Globus pallidus (tissue), 1 donor: ENCODE data around the gene RNF111.
"Not testable (repeated sequence)": the region's sequence is repeated elsewhere in the genome, so short reads cannot be mapped to it uniquely, and the experiment has no call there.

Experiments
- DNase-seq: peaks from one replicate; pipeline ENCODE4 v3.0.0-alpha.2; 2015; ENCODE audit warnings: low spot score

Gene RNF111

GRCh38 chr15:59000251-59000650 is 12.8 kb downstream of the RNF111 start:
- not testable (repeated sequence) for DNase-seq

- DNase-seq, result no peak
Observed at GRCh38 chr15:59001946-59002345, 14.5 kb downstream of the RNF111 start.

- DNase-seq, result no peak
Observed at GRCh38 chr15:59002418-59002859, 15.0 kb downstream of the RNF111 start.

- DNase-seq, result no peak
Observed at GRCh38 chr15:59005579-59005978, 18.1 kb downstream of the RNF111 start.

GRCh38 chr15:59008086-59008485 is 20.6 kb downstream of the RNF111 start:
- no peak for DNase-seq

GRCh38 chr15:59011262-59011952 is 23.9 kb downstream of the RNF111 start:
- DNase-seq, result no peak

GRCh38 chr15:59013246-59013873 is 25.9 kb downstream of the RNF111 start:
- DNase-seq, result no peak

GRCh38 chr15:59014068-59014467 is 26.6 kb downstream of the RNF111 start:
- no peak for DNase-seq

GRCh38 chr15:59017449-59017848 is 30.0 kb downstream of the RNF111 start:
- DNase-seq, result no peak

- no peak for DNase-seq
Observed at GRCh38 chr15:59018833-59019232, 31.4 kb downstream of the RNF111 start.

- no peak for DNase-seq
Observed at GRCh38 chr15:59020322-59020721, 32.9 kb downstream of the RNF111 start.

- no peak for DNase-seq
Observed at GRCh38 chr15:59022188-59022587, 34.7 kb downstream of the RNF111 start.

GRCh38 chr15:59026207-59026606 is 38.7 kb downstream of the RNF111 start:
- no peak for DNase-seq

GRCh38 chr15:59028387-59028955 is 41.0 kb downstream of the RNF111 start:
- DNase-seq, result no peak

- DNase-seq, result no peak
Observed at GRCh38 chr15:59029554-59029953, 42.1 kb downstream of the RNF111 start.

GRCh38 chr15:59035201-59035600 is 47.7 kb downstream of the RNF111 start:
- no peak for DNase-seq

- DNase-seq, result no peak
Observed at GRCh38 chr15:59039225-59039624, 51.8 kb downstream of the RNF111 start.

GRCh38 chr15:59042041-59042440 is 54.6 kb downstream of the RNF111 start:
- DNase-seq, result no peak

GRCh38 chr15:59048897-59049296 is 61.4 kb downstream of the RNF111 start:
- DNase-seq, result no peak

- DNase-seq, result no peak
Observed at GRCh38 chr15:59051873-59052861, 64.7 kb downstream of the RNF111 start.

GRCh38 chr15:59052915-59053407 is 65.5 kb downstream of the RNF111 start:
- DNase-seq, result no peak

- DNase-seq, result no peak
Observed at GRCh38 chr15:59053482-59053881, 66.0 kb downstream of the RNF111 start.
